K562 (cell line): Measurements from ENCODE around the gene FAM124A. TPM values are rescaled to one million over a fixed set of nuclear protein-coding genes. Genes with fewer than 3 reads are reported as not detected.

ENCODE experiments used
- ATAC-seq: fragments of 200-7000 bp; cut with Tn5 transposase; 3 replicates; pipeline ENCODE4 v1.9.1; 2020; ENCODE audit warnings: moderate library complexity
- BruUV-seq: library from RNA; stranded (reverse); fragments of 400-500 nt; replicated peaks from 2 replicates; lab custom pipeline; 2021; lab: Mats Ljungman, UMichigan
- CTCF ChIA-PET: fragments of 300-600 bp; formaldehyde crosslinking; extraction: SDS; loops from one replicate; lab custom pipeline; 2021; ENCODE audit warnings: low intra/inter-chr PET ratio; lab: Yijun Ruan, JAX
- POLR2A ChIA-PET: fragments of 300-600, 350-650 bp; sonication (Branson Sonifier 250); formaldehyde crosslinking; extraction: SDS; loops from one replicate; lab custom pipeline; 2021; ENCODE audit warnings: antibody characterized with exemption, inconsistent platforms; lab: Yijun Ruan, JAX
- DNase-seq, 4 experiments: peaks; one replicate each; pipeline versions ENCODE4 v3.0.0 to v3.0.0-alpha.2; 2011 to 2018; ENCODE audit warnings: low spot score in 3 of 4, mixed read lengths in 3 of 4; ENCODE audit errors: extremely low read depth in 1 of 4
- FAIRE-seq: peaks from 2 replicates; lab custom pipeline; 2011; peaks lifted over from hg19 to GRCh38; lab: Jason Lieb, UNC
- H2AFZ ChIP-seq: 2 replicates; pipeline ENCODE4 v1.6.0; 2011; ENCODE audit warnings: low read depth, low read length, control low read depth, inconsistent platforms
- H3K27ac ChIP-seq: fragments of 200-600 bp; 3 replicates; pipeline ENCODE4 v1.8.0; 2011; ENCODE audit warnings: low read depth, mild to moderate bottlenecking, control low read depth, inconsistent platforms, low read length, moderate library complexity, mixed read lengths; ENCODE audit errors: extremely low read depth
- H3K27me3 ChIP-seq, 2 experiments: fragments of 300-600 bp in 1 of 2; 2 replicates in 1 of 2; 3 replicates in 1 of 2; pipeline versions ENCODE4 v1.6.0 to v1.8.0; 2011; ENCODE audit warnings: inconsistent platforms in 2 of 2, low read length in 2 of 2, mild to moderate bottlenecking in 1 of 2, mixed read lengths in 1 of 2, moderate library complexity in 1 of 2; ENCODE audit not compliant: control insufficient read depth in 2 of 2, insufficient read depth in 2 of 2
- H3K36me3 ChIP-seq: fragments of 300-600 bp; 3 replicates; pipeline ENCODE4 v1.8.0; 2011; ENCODE audit warnings: mild to moderate bottlenecking, low read length, inconsistent platforms; ENCODE audit not compliant: control insufficient read depth, insufficient read depth
- H3K4me1 ChIP-seq, 2 experiments: fragments of 200-600 bp in 1 of 2; replicated peaks in 1 of 2; 2 replicates in 1 of 2; 3 replicates in 1 of 2; pipeline versions ENCODE4 v1.5.1 to v1.8.0; 2011; ENCODE audit warnings: inconsistent platforms in 2 of 2, low read length in 2 of 2, mild to moderate bottlenecking in 1 of 2, mixed read lengths in 1 of 2, moderate library complexity in 1 of 2; ENCODE audit not compliant: control insufficient read depth in 2 of 2, insufficient read depth in 2 of 2
- H3K4me2 ChIP-seq: 2 replicates; pipeline ENCODE4 v1.6.1; 2011; ENCODE audit warnings: low read length, control low read depth, inconsistent platforms, mixed read lengths; ENCODE audit not compliant: insufficient read depth
- H3K4me3 ChIP-seq: fragments of 200-600 bp; sonication (generic), shearing (Covaris generic); 2 replicates; pipeline ENCODE4 v1.5.1; 2016; ENCODE audit warnings: control low read depth, inconsistent platforms
- H3K79me2 ChIP-seq: fragments of 200-600 bp; 3 replicates; pipeline ENCODE4 v1.8.0; 2011; ENCODE audit warnings: low read length, inconsistent platforms; ENCODE audit not compliant: control insufficient read depth, insufficient read depth
- H3K9ac ChIP-seq, 2 experiments: 2 replicates each; pipeline versions ENCODE4 v1.6.0 to v1.6.1; 2011; ENCODE audit warnings: low read depth in 2 of 2, low read length in 2 of 2, control low read depth in 1 of 2, inconsistent platforms in 1 of 2, mild to moderate bottlenecking in 1 of 2, mixed read lengths in 1 of 2; ENCODE audit not compliant: insufficient read depth in 1 of 2
- H3K9me1 ChIP-seq: one replicate; pipeline ENCODE4 v1.6.0; 2011; ENCODE audit warnings: inconsistent platforms, mild to moderate bottlenecking, low read length, moderate library complexity; ENCODE audit not compliant: control insufficient read depth, insufficient read depth
- H3K9me3 ChIP-seq: replicated peaks from 2 replicates; pipeline ENCODE4 v1.5.1; 2011; ENCODE audit warnings: low read depth, low read length, inconsistent platforms; ENCODE audit not compliant: control insufficient read depth, insufficient read depth
- H4K20me1 ChIP-seq: replicated peaks from 2 replicates; pipeline ENCODE4 v1.6.1; 2011; ENCODE audit warnings: low read length, inconsistent platforms, mixed read lengths; ENCODE audit not compliant: control insufficient read depth, insufficient read depth
- ELF2 ChIP-seq: fragments of 250-450 bp; sonication (Bioruptor Pico); IDR thresholded peaks from 2 replicates; pipeline ENCODE4 v1.5.0; 2021; ENCODE audit warnings: mild to moderate bottlenecking
- EZH2 ChIP-seq: IDR thresholded peaks from 2 replicates; pipeline ENCODE4 v1.6.1; 2012; ENCODE audit warnings: low read depth, mild to moderate bottlenecking, inconsistent platforms, low read length, borderline replicate concordance
- FOXJ2 ChIP-seq: fragments of 200-800 bp; sonication (Bioruptor generic); IDR thresholded peaks from 2 replicates; pipeline ENCODE4 v1.6.1; 2016; ENCODE audit warnings: missing genetic modification characterization, missing compliant biosample characterization
- KDM2B ChIP-seq: fragments of 250-450 bp; sonication (Bioruptor Pico); IDR thresholded peaks from 2 replicates; pipeline ENCODE4 v1.8.0; 2021; ENCODE audit warnings: mild to moderate bottlenecking, moderate library complexity
- KHSRP ChIP-seq: fragments of 450-650 bp; IDR thresholded peaks from 2 replicates; pipeline ENCODE4 v1.6.1; 2017
- KLF10 ChIP-seq: fragments of 250-450 bp; sonication (Bioruptor Pico); IDR thresholded peaks from 2 replicates; pipeline ENCODE4 v1.6.1; 2021; ENCODE audit warnings: matching md5 sums
- NCOR1 ChIP-seq: fragments of 450-650 bp; IDR thresholded peaks from 2 replicates; pipeline ENCODE4 v1.6.1; 2016; ENCODE audit warnings: mild to moderate bottlenecking, moderate library complexity
- PHB2 ChIP-seq: fragments of 450-650 bp; IDR thresholded peaks from 2 replicates; pipeline ENCODE4 v1.6.1; 2017; ENCODE audit warnings: low read depth
- RBM34 ChIP-seq: fragments of 200-400 bp; formaldehyde crosslinking; IDR thresholded peaks from 2 replicates; pipeline ENCODE4 v1.6.1; 2018; ENCODE audit warnings: low read length, borderline replicate concordance; ENCODE audit not compliant: insufficient read depth
- SRSF1 ChIP-seq: fragments of 200-400 bp; formaldehyde crosslinking; IDR thresholded peaks from 2 replicates; pipeline ENCODE4 v1.6.1; 2017; ENCODE audit warnings: mild to moderate bottlenecking, low read depth, low read length, moderate library complexity
- TAL1 ChIP-seq: fragments of 450-650 bp; IDR thresholded peaks from 2 replicates; pipeline ENCODE4 v1.6.1; 2016; ENCODE audit warnings: mild to moderate bottlenecking
- TCF7 ChIP-seq: sonication (generic); IDR thresholded peaks from 2 replicates; pipeline ENCODE4 v1.6.1; 2016; ENCODE audit warnings: antibody characterized with exemption, borderline replicate concordance
- UBTF ChIP-seq, 2 experiments: IDR thresholded peaks; 2 replicates each; pipeline ENCODE4 v1.6.1; 2012; ENCODE audit warnings: improper control_type of control experiment in 2 of 2, low read depth in 2 of 2, low read length in 2 of 2, borderline replicate concordance in 1 of 2
- ZBTB17 ChIP-seq: fragments of 450-650 bp; formaldehyde crosslinking; IDR thresholded peaks from 2 replicates; pipeline ENCODE4 v1.4.0; 2020; ENCODE audit warnings: mild to moderate bottlenecking
- ZNF830 ChIP-seq: fragments of 250-450 bp; sonication (Bioruptor Pico); IDR thresholded peaks from 2 replicates; pipeline ENCODE4 v1.5.0; 2021; ENCODE audit warnings: mild to moderate bottlenecking
- WGBS: fragments of 100-300 bp; shearing (Covaris generic); methylation state at CpG from one replicate; pipeline ENCODE4 v1.1.6; 2016; ENCODE audit warnings: low coverage, mixed read lengths; ENCODE audit not compliant: insufficient coverage; ENCODE audit errors: missing lambda C conversion rate; 5-methylcytosine and 5-hydroxymethylcytosine counted together
- in situ Hi-C: fragments of 300-500 bp; cut with MboI; formaldehyde crosslinking; loops from 4 replicates; pipeline ENCODE4 v1.15.0; 2018; ENCODE audit warnings: inconsistent platforms, mixed read lengths
- intact Hi-C: fragments of 100-400 bp; cut with micrococcal nuclease; formaldehyde crosslinking; loops from 2 replicates; pipeline ENCODE4 v1.14.2; 2022
- polyA plus RNA-seq, 8 experiments: library from polyadenylated mRNA; depleted of rRNA in 4 of 8; stranded (reverse) in 5 of 8; unstranded in 3 of 8; fragments of >200 nt; fragmentation: Nextera tagmentation in 2 of 8; fragmentation: Illumina TruSeq in 1 of 8; extraction: Ambion mirVana in 2 of 8; extraction: Trizol in 1 of 8; gene quantifications; 2 replicates each; pipeline versions ENCODE4 v1.2.1 to v1.2.3, GENCODE V29; 2011 to 2014; ENCODE audit warnings: inconsistent platforms in 1 of 8, missing spikeins in 1 of 8
- total RNA-seq, 7 experiments: library from RNA; depleted of rRNA in 6 of 7; stranded (reverse); fragments of >200 nt in 6 of 7; fragmentation: Illumina TruSeq in 2 of 7; extraction: Trizol in 2 of 7; gene quantifications; 2 replicates each; pipeline versions ENCODE4 v1.2.1 to v1.2.3, GENCODE V29; 2011 to 2021; ENCODE audit warnings: low replicate concordance in 1 of 7
- TF ChIP-seq, protein P1 (sequence below), 2 experiments: fragments of 450-650 bp; IDR thresholded peaks; 2 replicates each; pipeline ENCODE4 v1.6.1; 2016
- TF ChIP-seq, protein P2 (sequence below): IDR thresholded peaks from 3 replicates; pipeline ENCODE4 v1.6.1; 2011; ENCODE audit warnings: borderline replicate concordance, mild to moderate bottlenecking, moderate library complexity; ENCODE audit not compliant: insufficient read length; ENCODE audit errors: extremely low read depth
- TF ChIP-seq, protein P3 (sequence below): sonication (generic); formaldehyde crosslinking; IDR thresholded peaks from 2 replicates; pipeline ENCODE4 v1.9.0; 2022; ENCODE audit warnings: mild to moderate bottlenecking, missing genetic modification reagents

The FAM124A gene
- total and polyA plus RNA-seq, 9 of the 15 experiments (the other 6 are each of a cell fraction or from before 2014, with no cell fraction given) = not detected

DNA sequence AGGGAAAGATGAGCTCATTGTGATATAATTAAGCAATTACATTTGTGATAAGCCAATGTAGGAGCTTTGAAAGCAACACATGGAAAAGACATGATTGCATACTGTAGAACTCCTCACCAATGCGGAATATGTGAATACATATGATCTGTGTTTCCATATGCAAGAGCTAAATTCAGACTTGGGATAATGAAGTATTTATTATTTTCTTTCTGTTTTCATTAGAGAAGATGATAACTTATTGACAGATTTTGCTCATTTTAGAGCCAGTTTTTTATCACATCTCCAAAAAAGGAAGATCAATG lies 14.2 kb downstream of the FAM124A start:
- ATAC-seq (no peak), DNase-seq (no peak), FAIRE-seq (no peak)
- H3K9ac ChIP-seq = no peak overlapping the region
- intact Hi-C loops = no loop called here
- WGBS = 0% methylated on average over 1 of the region's 1 CpG
- H3K4me3 ChIP-seq = no peak overlapping the region
- H3K4me2 ChIP-seq = no peak overlapping the region
- H4K20me1 ChIP-seq = no peaks in the 10 kb centered on the region
- H3K27me3 ChIP-seq = peaks cover 0 to 5% of the 10 kb centered on the region in 2 experiments; a peak in 2 of 5 replicates
- no peaks in the 10 kb centered on the region for H3K79me2 ChIP-seq
- TF ChIP-seq TCF7 (no peak), RBM34 (no peak), PHB2 (no peak), ELF2 (CRISPR knock-in tag) (no peak), KLF10 (no peak), NCOR1 (no peak), FOXJ2 (tag) (no peak), EZH2 (no peak), KDM2B (CRISPR knock-in tag) (no peak), ZBTB17 (CRISPR knock-in tag) (no peak), TAL1 (no peak), SRSF1 (no peak), UBTF (IDR thresholded peaks at IDR 0.05; ENCODE audit: borderline replicate concordance in 1 of 2, low read depth in 2 of 2, low read length in 2 of 2) (no peak), KHSRP (no peak), ZNF830 (CRISPR knock-in tag) (no peak)
- TF ChIP-seq, protein P1, sequence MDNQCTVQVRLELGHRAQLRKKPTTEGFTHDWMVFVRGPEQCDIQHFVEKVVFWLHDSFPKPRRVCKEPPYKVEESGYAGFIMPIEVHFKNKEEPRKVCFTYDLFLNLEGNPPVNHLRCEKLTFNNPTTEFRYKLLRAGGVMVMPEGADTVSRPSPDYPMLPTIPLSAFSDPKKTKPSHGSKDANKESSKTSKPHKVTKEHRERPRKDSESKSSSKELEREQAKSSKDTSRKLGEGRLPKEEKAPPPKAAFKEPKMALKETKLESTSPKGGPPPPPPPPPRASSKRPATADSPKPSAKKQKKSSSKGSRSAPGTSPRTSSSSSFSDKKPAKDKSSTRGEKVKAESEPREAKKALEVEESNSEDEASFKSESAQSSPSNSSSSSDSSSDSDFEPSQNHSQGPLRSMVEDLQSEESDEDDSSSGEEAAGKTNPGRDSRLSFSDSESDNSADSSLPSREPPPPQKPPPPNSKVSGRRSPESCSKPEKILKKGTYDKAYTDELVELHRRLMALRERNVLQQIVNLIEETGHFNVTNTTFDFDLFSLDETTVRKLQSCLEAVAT (IDR thresholded peaks at IDR 0.05) = no peak
- TF ChIP-seq, protein P2, sequence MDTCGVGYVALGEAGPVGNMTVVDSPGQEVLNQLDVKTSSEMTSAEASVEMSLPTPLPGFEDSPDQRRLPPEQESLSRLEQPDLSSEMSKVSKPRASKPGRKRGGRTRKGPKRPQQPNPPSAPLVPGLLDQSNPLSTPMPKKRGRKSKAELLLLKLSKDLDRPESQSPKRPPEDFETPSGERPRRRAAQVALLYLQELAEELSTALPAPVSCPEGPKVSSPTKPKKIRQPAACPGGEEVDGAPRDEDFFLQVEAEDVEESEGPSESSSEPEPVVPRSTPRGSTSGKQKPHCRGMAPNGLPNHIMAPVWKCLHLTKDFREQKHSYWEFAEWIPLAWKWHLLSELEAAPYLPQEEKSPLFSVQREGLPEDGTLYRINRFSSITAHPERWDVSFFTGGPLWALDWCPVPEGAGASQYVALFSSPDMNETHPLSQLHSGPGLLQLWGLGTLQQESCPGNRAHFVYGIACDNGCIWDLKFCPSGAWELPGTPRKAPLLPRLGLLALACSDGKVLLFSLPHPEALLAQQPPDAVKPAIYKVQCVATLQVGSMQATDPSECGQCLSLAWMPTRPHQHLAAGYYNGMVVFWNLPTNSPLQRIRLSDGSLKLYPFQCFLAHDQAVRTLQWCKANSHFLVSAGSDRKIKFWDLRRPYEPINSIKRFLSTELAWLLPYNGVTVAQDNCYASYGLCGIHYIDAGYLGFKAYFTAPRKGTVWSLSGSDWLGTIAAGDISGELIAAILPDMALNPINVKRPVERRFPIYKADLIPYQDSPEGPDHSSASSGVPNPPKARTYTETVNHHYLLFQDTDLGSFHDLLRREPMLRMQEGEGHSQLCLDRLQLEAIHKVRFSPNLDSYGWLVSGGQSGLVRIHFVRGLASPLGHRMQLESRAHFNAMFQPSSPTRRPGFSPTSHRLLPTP = no peak
- TF ChIP-seq, protein P3, sequence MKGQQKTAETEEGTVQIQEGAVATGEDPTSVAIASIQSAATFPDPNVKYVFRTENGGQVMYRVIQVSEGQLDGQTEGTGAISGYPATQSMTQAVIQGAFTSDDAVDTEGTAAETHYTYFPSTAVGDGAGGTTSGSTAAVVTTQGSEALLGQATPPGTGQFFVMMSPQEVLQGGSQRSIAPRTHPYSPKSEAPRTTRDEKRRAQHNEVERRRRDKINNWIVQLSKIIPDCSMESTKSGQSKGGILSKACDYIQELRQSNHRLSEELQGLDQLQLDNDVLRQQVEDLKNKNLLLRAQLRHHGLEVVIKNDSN (CRISPR knock-in tag) = no peak
- TF ChIP-seq, all 486 proteins: peak for 0
- no peaks in the 10 kb centered on the region for H3K4me1 ChIP-seq
- H3K9me3 ChIP-seq = no peaks in the 10 kb centered on the region
- H3K9me1 ChIP-seq = no peaks in the 10 kb centered on the region
- ChIA-PET POLR2A (no interaction called here), CTCF (no interaction called here)
- no peak overlapping the region for H3K27ac ChIP-seq
- no peaks in the 10 kb centered on the region for H3K36me3 ChIP-seq
- BruUV-seq = no TSS peak
- H2AFZ ChIP-seq = no peak overlapping the region
- in situ Hi-C loops = no loop called here
